HG03108 (cell line): ENCODE results near the gene TNS3.
"Not testable (repeated sequence)": the region's sequence is repeated elsewhere in the genome, so short reads cannot be mapped to it uniquely, and the experiment has no call there.

ENCODE experiments used
- ATAC-seq: cut with Tn5 transposase; IDR thresholded peaks from one replicate; pipeline ENCODE4 v1.9.1; 2021; ENCODE audit warnings: moderate library complexity; ENCODE audit not compliant: unreplicated experiment

The TNS3 gene

GRCh38 chr7:47273088-47273487, 308.8 kb downstream of the TNS3 start:
- ATAC-seq = no peak

- ATAC-seq = no peak
Observed at GRCh38 chr7:47271749-47272148, 310.2 kb downstream of the TNS3 start.

GRCh38 chr7:47268851-47269836, 312.8 kb downstream of the TNS3 start:
- ATAC-seq = no peak

- ATAC-seq = no peak
Observed at GRCh38 chr7:47267346-47267745, 314.6 kb downstream of the TNS3 start.

- ATAC-seq = no peak
Observed at GRCh38 chr7:47266799-47267198, 315.1 kb downstream of the TNS3 start.

GRCh38 chr7:47266131-47266706, 315.7 kb downstream of the TNS3 start:
- no peak for ATAC-seq

GRCh38 chr7:47265621-47266020, 316.3 kb downstream of the TNS3 start:
- ATAC-seq = no peak

- ATAC-seq = no peak
Observed at GRCh38 chr7:47264021-47264651, 317.8 kb downstream of the TNS3 start.

- no peak for ATAC-seq
Observed at GRCh38 chr7:47262881-47263280, 319.0 kb downstream of the TNS3 start.

- not testable (repeated sequence) for ATAC-seq
Observed at GRCh38 chr7:47262160-47262559, 319.8 kb downstream of the TNS3 start.

- no peak for ATAC-seq
Observed at GRCh38 chr7:47260270-47260669, 321.6 kb downstream of the TNS3 start.

GRCh38 chr7:47259682-47260081, 322.2 kb downstream of the TNS3 start:
- ATAC-seq = no peak

- no peak for ATAC-seq
Observed at GRCh38 chr7:47258798-47259197, 323.1 kb downstream of the TNS3 start.

- ATAC-seq = no peak
Observed at GRCh38 chr7:47256016-47256415, 325.9 kb downstream of the TNS3 start.

- ATAC-seq = no peak
Observed at GRCh38 chr7:47255441-47255840, 326.5 kb downstream of the TNS3 start.

GRCh38 chr7:47255007-47255406, 326.9 kb downstream of the TNS3 start:
- ATAC-seq = no peak

GRCh38 chr7:47254081-47254977, 327.6 kb downstream of the TNS3 start:
- ATAC-seq = peak; percentile 88

GRCh38 chr7:47253650-47254080, 328.2 kb downstream of the TNS3 start:
- ATAC-seq = peak; percentile 29

GRCh38 chr7:47252675-47253074, 329.2 kb downstream of the TNS3 start:
- ATAC-seq = no peak

GRCh38 chr7:47249361-47249760, 332.6 kb downstream of the TNS3 start:
- no peak for ATAC-seq

GRCh38 chr7:47248797-47249196, 333.1 kb downstream of the TNS3 start:
- ATAC-seq = no peak
